GM12875 (cell line): ENCODE results near the gene TUG1.
A peak's percentile ranks its signal among the peaks of the same experiment; 100 is the strongest.

Source experiments
- H3K4me3 ChIP-seq: one replicate; pipeline ENCODE4 v1.5.1; 2011; ENCODE audit warnings: low read depth, low read length, control low read depth
- TF ChIP-seq, protein P1 (sequence below): IDR thresholded peaks from 2 replicates; pipeline ENCODE4 v1.5.1; 2011; ENCODE audit warnings: low read depth, mild to moderate bottlenecking, control low read depth, inconsistent platforms, low read length, moderate library complexity, borderline replicate concordance; ENCODE audit not compliant: insufficient read depth

The TUG1 gene

DNA sequence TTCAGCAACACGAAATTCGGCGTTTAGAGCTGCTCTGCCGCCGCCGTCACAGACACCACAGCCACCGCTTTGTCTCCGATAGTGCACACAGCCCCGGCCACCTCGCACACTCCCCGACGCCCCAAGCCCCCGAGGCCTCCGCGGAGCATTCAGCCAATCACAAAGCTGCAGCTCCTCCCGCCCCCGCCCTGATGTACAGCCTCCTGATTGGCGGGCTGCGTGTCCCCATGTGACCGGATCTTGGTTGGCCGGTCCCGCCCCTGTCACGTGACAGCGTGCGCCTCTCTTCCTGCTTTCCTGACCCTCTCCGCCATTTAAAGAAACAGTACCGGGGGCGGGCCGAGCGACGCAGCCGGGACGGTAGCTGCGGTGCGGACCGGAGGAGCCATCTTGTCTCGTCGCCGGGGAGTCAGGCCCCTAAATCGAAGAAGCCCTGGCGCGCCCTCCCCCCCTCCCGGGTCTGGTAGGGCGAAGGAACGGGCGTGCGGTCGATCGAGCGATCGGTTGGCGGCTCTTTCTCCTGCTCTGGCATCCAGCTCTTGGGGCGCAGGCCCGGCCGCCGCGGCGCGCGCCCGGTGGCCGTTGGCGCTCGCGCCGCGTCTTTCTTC, at the start of gene TUG1:
TSS of gene TUG1 (plus strand) at position 342 of the 608 bp plus-strand sequence.
- H3K4me3 ChIP-seq, result peak within 1 kb of the TSS; percentile 87
- TF ChIP-seq, protein P1, sequence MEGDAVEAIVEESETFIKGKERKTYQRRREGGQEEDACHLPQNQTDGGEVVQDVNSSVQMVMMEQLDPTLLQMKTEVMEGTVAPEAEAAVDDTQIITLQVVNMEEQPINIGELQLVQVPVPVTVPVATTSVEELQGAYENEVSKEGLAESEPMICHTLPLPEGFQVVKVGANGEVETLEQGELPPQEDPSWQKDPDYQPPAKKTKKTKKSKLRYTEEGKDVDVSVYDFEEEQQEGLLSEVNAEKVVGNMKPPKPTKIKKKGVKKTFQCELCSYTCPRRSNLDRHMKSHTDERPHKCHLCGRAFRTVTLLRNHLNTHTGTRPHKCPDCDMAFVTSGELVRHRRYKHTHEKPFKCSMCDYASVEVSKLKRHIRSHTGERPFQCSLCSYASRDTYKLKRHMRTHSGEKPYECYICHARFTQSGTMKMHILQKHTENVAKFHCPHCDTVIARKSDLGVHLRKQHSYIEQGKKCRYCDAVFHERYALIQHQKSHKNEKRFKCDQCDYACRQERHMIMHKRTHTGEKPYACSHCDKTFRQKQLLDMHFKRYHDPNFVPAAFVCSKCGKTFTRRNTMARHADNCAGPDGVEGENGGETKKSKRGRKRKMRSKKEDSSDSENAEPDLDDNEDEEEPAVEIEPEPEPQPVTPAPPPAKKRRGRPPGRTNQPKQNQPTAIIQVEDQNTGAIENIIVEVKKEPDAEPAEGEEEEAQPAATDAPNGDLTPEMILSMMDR, result no peak

DNA sequence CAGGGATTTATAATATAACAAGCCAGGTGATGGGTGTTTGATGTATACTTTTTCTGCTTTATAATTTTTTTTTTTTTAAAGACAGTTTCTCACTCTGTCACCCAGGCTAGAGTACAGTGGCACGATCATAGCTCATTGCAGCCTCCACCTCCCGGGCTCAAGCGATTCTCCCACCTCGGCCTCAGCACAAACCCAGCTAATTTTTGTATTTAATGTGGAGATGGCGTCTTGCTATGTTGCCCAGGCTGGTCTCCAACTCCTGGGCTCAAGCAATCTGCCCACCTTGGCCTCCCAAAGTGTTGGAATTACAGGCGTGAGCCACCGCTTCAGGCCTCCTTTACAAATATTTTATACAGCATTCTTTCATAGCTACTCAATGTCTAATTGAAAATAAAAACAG, 49.1 kb upstream of the TUG1 start:
- TF ChIP-seq, protein P1, result no peak
- no peak overlapping the region for H3K4me3 ChIP-seq

DNA sequence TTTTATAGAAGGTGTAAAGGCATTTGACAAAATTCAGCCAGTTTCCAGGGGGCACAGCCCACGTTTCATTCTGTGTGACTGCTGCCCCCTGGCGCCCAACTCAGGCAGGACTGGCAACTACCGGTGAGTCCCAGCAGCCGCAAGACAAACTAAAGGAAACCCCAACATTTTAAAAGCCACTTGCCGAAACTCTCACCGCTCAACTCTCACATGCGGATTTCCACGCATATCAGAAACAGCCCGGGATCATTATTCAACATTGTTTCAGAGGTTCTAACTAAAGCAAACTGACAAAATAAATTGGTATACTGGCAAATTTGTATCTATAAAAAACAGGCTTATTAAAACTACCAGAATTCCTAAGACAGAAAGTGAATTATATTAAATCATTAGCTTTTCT, 48.7 kb upstream of the TUG1 start:
- no peak overlapping the region for H3K4me3 ChIP-seq
- TF ChIP-seq, protein P1, result peak; percentile 80

DNA sequence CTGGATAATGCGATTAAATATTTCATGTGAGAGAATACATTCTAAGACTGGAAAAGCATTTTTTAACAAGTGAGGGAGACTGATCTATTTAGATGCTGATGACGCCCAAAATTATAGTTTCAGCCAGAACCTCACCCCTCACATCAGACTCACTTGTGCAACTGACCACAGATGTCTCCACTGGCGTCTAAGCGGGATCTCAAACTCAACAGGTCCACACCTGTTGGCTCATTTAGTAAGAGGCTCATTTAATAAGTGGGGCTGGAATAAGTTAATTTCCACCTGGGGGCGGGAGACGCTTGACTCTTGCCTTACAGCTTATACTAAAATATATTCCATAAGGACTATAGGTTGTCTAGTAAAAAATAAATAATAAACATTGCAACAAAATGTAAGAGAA, 48.0 kb upstream of the TUG1 start:
- H3K4me3 ChIP-seq, result peak overlapping the region; percentile 36
- TF ChIP-seq, protein P1, result no peak

DNA sequence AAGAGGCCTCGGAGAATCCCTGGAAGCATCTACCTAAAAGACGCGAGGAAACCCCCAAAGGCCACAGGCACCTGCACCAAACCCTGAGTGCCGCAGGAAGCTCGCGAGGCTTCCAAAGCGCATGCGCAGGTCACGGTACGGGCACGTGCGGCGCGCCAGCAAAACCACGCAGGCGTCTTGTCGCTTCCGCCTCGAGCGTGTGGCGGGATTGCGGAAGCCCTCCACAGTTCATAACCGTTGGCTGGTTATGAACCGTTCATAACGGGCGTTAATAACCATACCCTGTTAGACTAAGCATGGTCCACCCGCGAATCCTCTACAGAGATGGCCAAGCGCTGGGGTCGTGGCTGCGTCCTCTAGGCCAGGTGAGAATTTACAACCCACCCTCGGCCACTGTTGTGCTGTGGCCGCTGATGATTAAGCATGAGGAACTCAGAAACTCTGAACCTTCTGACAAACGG, 46.9 kb upstream of the TUG1 start:
- TF ChIP-seq, protein P1, result no peak
- H3K4me3 ChIP-seq, result peak overlapping the region; percentile 36

DNA sequence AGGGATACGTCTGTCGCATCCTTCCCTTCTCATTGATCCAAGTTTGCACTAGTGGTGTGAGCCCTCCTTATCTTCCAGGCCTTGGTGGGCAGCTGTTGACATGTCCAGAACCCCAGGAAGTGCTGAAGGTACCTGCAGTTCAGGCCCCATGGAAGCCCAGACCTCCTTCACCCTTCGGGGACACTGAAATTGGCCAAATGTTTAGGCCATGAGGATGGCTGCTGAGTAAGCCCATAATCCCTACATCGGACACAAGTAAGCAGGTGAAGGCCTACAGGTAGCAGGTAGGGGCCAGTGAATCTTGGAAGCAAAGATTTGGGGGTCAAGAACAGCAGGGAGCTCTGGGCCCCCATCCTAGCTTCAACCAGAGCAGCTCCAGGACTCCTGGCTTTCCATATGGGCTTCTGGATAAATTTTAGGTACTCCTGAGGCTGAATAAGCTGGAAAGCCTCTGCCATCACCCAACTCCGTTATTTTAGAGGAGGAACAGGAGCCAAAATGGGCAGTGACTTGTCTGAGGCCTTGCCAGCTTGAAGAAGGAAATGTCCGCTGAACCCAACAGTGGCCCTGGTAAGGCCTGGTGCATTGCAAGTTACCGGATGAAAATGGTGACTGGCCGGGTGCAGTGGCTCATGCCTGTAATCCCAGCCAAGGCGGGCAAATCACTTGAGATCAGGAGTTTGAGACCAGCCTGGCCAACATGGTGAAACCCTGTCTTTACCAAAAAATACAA, 45.7 kb upstream of the TUG1 start:
- TF ChIP-seq, protein P1, result no peak
- H3K4me3 ChIP-seq, result no peak overlapping the region

DNA sequence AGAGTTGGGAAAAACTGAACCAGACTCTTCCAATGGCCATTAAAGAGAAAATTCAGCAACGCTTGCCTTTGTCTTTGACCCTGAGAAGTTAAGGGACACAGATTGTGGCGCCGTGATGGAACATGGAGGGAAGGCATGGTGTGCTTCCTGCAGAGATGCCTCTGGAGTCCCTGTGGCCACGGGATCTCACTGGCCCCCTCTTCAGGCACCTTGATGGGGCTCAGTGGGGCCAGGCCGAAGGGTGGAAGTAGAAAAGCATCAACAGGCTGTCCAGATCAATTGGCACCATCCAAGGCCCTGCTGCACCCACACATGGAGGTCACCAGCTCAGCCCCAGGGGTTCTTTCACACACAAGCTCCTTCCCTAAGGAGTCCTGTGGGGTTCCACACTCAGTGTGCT, 43.4 kb upstream of the TUG1 start:
- H3K4me3 ChIP-seq, result no peak overlapping the region
- TF ChIP-seq, protein P1, result no peak
